Measurements from ENCODE around the gene NEIL3.

DNA sequence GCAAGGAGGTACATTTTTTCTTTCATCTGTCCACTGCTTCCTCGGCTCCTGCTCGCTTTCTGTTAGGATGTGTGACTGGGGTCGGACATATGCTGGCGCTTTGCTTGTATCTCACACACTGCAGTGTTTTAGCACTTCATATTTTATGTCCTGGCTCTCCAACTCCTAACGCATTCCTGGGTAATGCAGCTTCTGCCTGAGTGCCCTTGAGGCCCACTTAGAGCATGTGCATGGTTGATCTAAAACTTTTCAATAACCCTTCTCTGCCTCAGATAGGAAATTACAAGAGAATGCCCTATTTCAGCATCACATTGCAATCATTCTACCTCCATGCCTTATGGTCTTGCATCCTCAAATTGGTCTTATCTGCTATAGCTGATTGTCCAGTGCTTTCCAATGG lies 65.3 kb downstream of the NEIL3 start:
- TF ChIP-seq, protein P1, sequence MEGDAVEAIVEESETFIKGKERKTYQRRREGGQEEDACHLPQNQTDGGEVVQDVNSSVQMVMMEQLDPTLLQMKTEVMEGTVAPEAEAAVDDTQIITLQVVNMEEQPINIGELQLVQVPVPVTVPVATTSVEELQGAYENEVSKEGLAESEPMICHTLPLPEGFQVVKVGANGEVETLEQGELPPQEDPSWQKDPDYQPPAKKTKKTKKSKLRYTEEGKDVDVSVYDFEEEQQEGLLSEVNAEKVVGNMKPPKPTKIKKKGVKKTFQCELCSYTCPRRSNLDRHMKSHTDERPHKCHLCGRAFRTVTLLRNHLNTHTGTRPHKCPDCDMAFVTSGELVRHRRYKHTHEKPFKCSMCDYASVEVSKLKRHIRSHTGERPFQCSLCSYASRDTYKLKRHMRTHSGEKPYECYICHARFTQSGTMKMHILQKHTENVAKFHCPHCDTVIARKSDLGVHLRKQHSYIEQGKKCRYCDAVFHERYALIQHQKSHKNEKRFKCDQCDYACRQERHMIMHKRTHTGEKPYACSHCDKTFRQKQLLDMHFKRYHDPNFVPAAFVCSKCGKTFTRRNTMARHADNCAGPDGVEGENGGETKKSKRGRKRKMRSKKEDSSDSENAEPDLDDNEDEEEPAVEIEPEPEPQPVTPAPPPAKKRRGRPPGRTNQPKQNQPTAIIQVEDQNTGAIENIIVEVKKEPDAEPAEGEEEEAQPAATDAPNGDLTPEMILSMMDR (conservative IDR thresholded peaks at IDR 0.05 in 1 of 2, IDR thresholded peaks at IDR 0.05 in 1 of 2; ENCODE audit: low read depth in 1 of 2, low read length in 2 of 2), result no peak
- no peak for TF ChIP-seq EZH2 (IDR thresholded peaks at IDR 0.05; ENCODE audit: low read length, missing control alignments)
